Skeletal muscle satellite cell (primary cell): ENCODE measurements around the gene ACTL7B. TPM values are rescaled to one million over a fixed set of nuclear protein-coding genes. Genes with fewer than 3 reads are reported as not detected.

ENCODE experiments used
- H3K27me3 ChIP-seq: 2 replicates; pipeline ENCODE4 v1.7.0; 2013; ENCODE audit warnings: low read length; ENCODE audit not compliant: control insufficient read depth, insufficient read depth
- H3K36me3 ChIP-seq: 2 replicates; pipeline ENCODE4 v1.7.0; 2013; ENCODE audit warnings: mild to moderate bottlenecking, control low read depth, low read length; ENCODE audit not compliant: insufficient read depth
- H3K4me1 ChIP-seq: 2 replicates; pipeline ENCODE4 v1.7.0; 2013; ENCODE audit warnings: low read length; ENCODE audit not compliant: control insufficient read depth, insufficient read depth
- H3K4me2 ChIP-seq: 2 replicates; pipeline ENCODE4 v1.7.0; 2013; ENCODE audit warnings: mild to moderate bottlenecking, low read length
- H3K4me3 ChIP-seq: 2 replicates; pipeline ENCODE4 v1.7.0; 2013; ENCODE audit warnings: low read length
- H3K9ac ChIP-seq: 2 replicates; pipeline ENCODE4 v1.7.0; 2013; ENCODE audit warnings: mild to moderate bottlenecking, low read depth, low read length, moderate library complexity
- H3K9me3 ChIP-seq: replicated peaks from 2 replicates; pipeline ENCODE4 v1.7.0; 2013; ENCODE audit warnings: mild to moderate bottlenecking, control low read depth, low read length
- small RNA-seq: library from RNA; depleted of rRNA; stranded (forward); fragments of <200 nt; gene quantifications from one replicate; pipeline ENCODE3, GENCODE V24; 2012

ACTL7B gene

GRCh38 chr9:108815156-108815555, 40.6 kb downstream of the ACTL7B start:
- Histone ChIP-seq H3K4me2 (no peak overlapping the region), H3K36me3 (no peaks in the 10 kb centered on the region), H3K4me1 (no peaks in the 10 kb centered on the region), H3K4me3 (no peak overlapping the region), H3K9me3 (no peaks in the 10 kb centered on the region), H3K27me3 (peaks cover 5% of the 10 kb centered on the region), H3K9ac (no peak overlapping the region)

GRCh38 chr9:108813951-108814601, 41.7 kb downstream of the ACTL7B start:
- no peak overlapping the region for H3K9ac ChIP-seq
- H3K9me3 ChIP-seq: no peaks in the 10 kb centered on the region
- peak overlapping the region; percentile 54 for H3K4me2 ChIP-seq
- no peak overlapping the region for H3K4me3 ChIP-seq
- no peaks in the 10 kb centered on the region for H3K4me1 ChIP-seq
- H3K36me3 ChIP-seq: no peaks in the 10 kb centered on the region
- H3K27me3 ChIP-seq: peaks cover 8% of the 10 kb centered on the region

- Histone ChIP-seq H3K9me3 (no peaks in the 10 kb centered on the region), H3K4me3 (no peak overlapping the region), H3K36me3 (no peaks in the 10 kb centered on the region), H3K4me1 (no peaks in the 10 kb centered on the region), H3K9ac (no peak overlapping the region), H3K4me2 (no peak overlapping the region), H3K27me3 (peaks cover 9% of the 10 kb centered on the region)
Observed at GRCh38 chr9:108812396-108813025, 43.3 kb downstream of the ACTL7B start.

GRCh38 chr9:108811944-108812343, 43.8 kb downstream of the ACTL7B start:
- Histone ChIP-seq H3K9ac (no peak overlapping the region), H3K4me1 (no peaks in the 10 kb centered on the region), H3K4me2 (no peak overlapping the region), H3K9me3 (no peaks in the 10 kb centered on the region), H3K27me3 (peaks cover 15% of the 10 kb centered on the region), H3K4me3 (no peak overlapping the region), H3K36me3 (no peaks in the 10 kb centered on the region)

- H3K9me3 ChIP-seq: no peaks in the 10 kb centered on the region
- peaks cover 28% of the 10 kb centered on the region for H3K27me3 ChIP-seq
- H3K9ac ChIP-seq: no peak overlapping the region
- no peaks in the 10 kb centered on the region for H3K4me1 ChIP-seq
- H3K36me3 ChIP-seq: no peaks in the 10 kb centered on the region
- no peak overlapping the region for H3K4me3 ChIP-seq
- no peak overlapping the region for H3K4me2 ChIP-seq
Observed at GRCh38 chr9:108809269-108809668, 46.5 kb downstream of the ACTL7B start.

Small RNA genes lying within 50 kb of the gene (small RNA-seq; reads per million reads assigned to genes)
- not detected for gene AL359692.1
